Endothelial cell of umbilical vein (primary cell): ENCODE measurements around the gene SLC9A9. TPM values are rescaled to one million over a fixed set of nuclear protein-coding genes. Genes with fewer than 3 reads are reported as not detected.

ENCODE experiments used
- BruUV-seq: library from RNA; stranded (reverse); fragments of 400-500 nt; replicated peaks from 2 replicates; lab custom pipeline; 2021; lab: Mats Ljungman, UMichigan
- CTCF ChIA-PET: fragments of 300-600, 350-600 bp; sonication (Branson Sonifier 250); formaldehyde crosslinking; loops from one replicate; lab custom pipeline; 2021; ENCODE audit warnings: antibody characterized with exemption, inconsistent platforms; lab: Charles Lee
- POLR2A ChIA-PET: fragments of 300-600, 350-600 bp; sonication (Branson Sonifier 250); formaldehyde crosslinking; loops from one replicate; lab custom pipeline; 2021; ENCODE audit warnings: antibody characterized with exemption, inconsistent platforms; lab: Charles Lee
- DNase-seq: peaks from one replicate; pipeline ENCODE4 v3.0.0-alpha.2; 2011; ENCODE audit warnings: low read depth, low spot score
- FAIRE-seq: peaks from 2 replicates; lab custom pipeline; 2011; peaks lifted over from hg19 to GRCh38; lab: Jason Lieb, UNC
- H2AFZ ChIP-seq: 2 replicates; pipeline ENCODE4 v1.6.0; 2012; ENCODE audit warnings: low read depth, low read length, control low read depth, inconsistent platforms
- H3K27ac ChIP-seq: 2 replicates; pipeline ENCODE4 v1.5.1; 2011; ENCODE audit warnings: low read depth, mild to moderate bottlenecking, control low read depth, low read length, moderate library complexity; ENCODE audit not compliant: insufficient read depth
- H3K27me3 ChIP-seq, 2 experiments: 2 replicates each; pipeline versions ENCODE4 v1.6.0 to v1.6.1; 2011; ENCODE audit warnings: low read length in 2 of 2, mixed read lengths in 1 of 2; ENCODE audit not compliant: control insufficient read depth in 2 of 2, insufficient read depth in 2 of 2
- H3K36me3 ChIP-seq, 2 experiments: 2 replicates in 1 of 2; 3 replicates in 1 of 2; pipeline ENCODE4 v1.5.1; 2011; ENCODE audit warnings: low read length in 2 of 2, mild to moderate bottlenecking in 1 of 2, moderate library complexity in 1 of 2; ENCODE audit not compliant: control insufficient read depth in 2 of 2, insufficient read depth in 2 of 2; ENCODE audit errors: extremely low read depth in 1 of 2
- H3K4me1 ChIP-seq: 3 replicates; pipeline ENCODE4 v1.5.1; 2011; ENCODE audit warnings: mild to moderate bottlenecking, low read length; ENCODE audit not compliant: control insufficient read depth, insufficient read depth; ENCODE audit errors: extremely low read depth
- H3K4me2 ChIP-seq: 2 replicates; pipeline ENCODE4 v1.6.1; 2011; ENCODE audit warnings: low read length, control low read depth, mixed read lengths; ENCODE audit not compliant: insufficient read depth
- H3K4me3 ChIP-seq, 3 experiments: fragments of 200-600 bp in 1 of 3; sonication (generic), shearing (Covaris generic) in 1 of 3; replicated peaks in 1 of 3; 2 replicates each; pipeline ENCODE4 v1.5.1; 2011 to 2016; ENCODE audit warnings: control low read depth in 3 of 3, low read length in 3 of 3, mild to moderate bottlenecking in 2 of 3, inconsistent platforms in 1 of 3, low read depth in 1 of 3, moderate library complexity in 1 of 3; ENCODE audit not compliant: insufficient read depth in 1 of 3
- H3K79me2 ChIP-seq: 2 replicates; pipeline ENCODE4 v1.6.0; 2012; ENCODE audit warnings: low read length, inconsistent platforms; ENCODE audit not compliant: control insufficient read depth, insufficient read depth
- H3K9ac ChIP-seq: replicated peaks from 2 replicates; pipeline ENCODE3; 2011; ENCODE audit warnings: low read length, control low read depth; ENCODE audit not compliant: insufficient read depth; ENCODE audit errors: extremely low read depth
- H3K9me1 ChIP-seq: replicated peaks from 3 replicates; pipeline ENCODE4 v1.6.0; 2011; ENCODE audit warnings: mild to moderate bottlenecking, low read length; ENCODE audit not compliant: control insufficient read depth, insufficient read depth; ENCODE audit errors: extremely low read depth
- H3K9me3 ChIP-seq: replicated peaks from 2 replicates; pipeline ENCODE4 v1.5.1; 2012; ENCODE audit warnings: low read length, inconsistent platforms; ENCODE audit not compliant: control insufficient read depth, insufficient read depth
- H4K20me1 ChIP-seq: replicated peaks from 2 replicates; pipeline ENCODE3; 2011; ENCODE audit warnings: mild to moderate bottlenecking, low read length; ENCODE audit not compliant: control insufficient read depth, insufficient read depth; ENCODE audit errors: extremely low read depth
- EZH2 ChIP-seq: IDR thresholded peaks from 2 replicates; pipeline ENCODE4 v1.6.1; 2012; ENCODE audit warnings: borderline replicate concordance, low read depth, mild to moderate bottlenecking, moderate library complexity, low read length, inconsistent platforms; ENCODE audit not compliant: severe bottlenecking
- FOS ChIP-seq: IDR thresholded peaks from 2 replicates; pipeline ENCODE4 v1.6.1; 2011; ENCODE audit warnings: mild to moderate bottlenecking, low read length, moderate library complexity, borderline replicate concordance; ENCODE audit not compliant: insufficient read depth
- GATA2 ChIP-seq: IDR thresholded peaks from 2 replicates; pipeline ENCODE4 v1.7.0; 2011; ENCODE audit warnings: low read depth, mild to moderate bottlenecking, moderate library complexity, mixed read lengths, low read length; ENCODE audit not compliant: insufficient read length, insufficient read depth
- JUN ChIP-seq: IDR thresholded peaks from 2 replicates; pipeline ENCODE4 v1.6.1; 2011; ENCODE audit warnings: borderline replicate concordance, low read depth; ENCODE audit not compliant: insufficient read length, insufficient read depth
- MYC ChIP-seq: IDR thresholded peaks from one replicate; pipeline ENCODE4 v1.6.1; 2011; ENCODE audit warnings: mild to moderate bottlenecking, low read depth, low read length
- POLR2A ChIP-seq: IDR thresholded peaks from 2 replicates; pipeline ENCODE4 v1.6.1; 2012; ENCODE audit warnings: low read depth, mild to moderate bottlenecking, control low read depth, low read length
- POLR2AphosphoS5 ChIP-seq: IDR thresholded peaks from 2 replicates; pipeline ENCODE4 v1.6.1; 2012; ENCODE audit warnings: low read depth, mild to moderate bottlenecking, control low read depth, low read length, moderate library complexity; ENCODE audit not compliant: insufficient read depth
- dilution Hi-C: fragments of 300-500 bp; cut with MboI; formaldehyde crosslinking; loops from one replicate; pipeline ENCODE4 v1.15.0; 2019; ENCODE audit warnings: low sequenced_read_pairs; ENCODE audit not compliant: extremely low pct_ligation_motif_present
- intact Hi-C: fragments of 100-400 bp; cut with micrococcal nuclease; formaldehyde crosslinking; loops from one replicate; pipeline ENCODE4 v1.10.0; 2022
- polyA plus RNA-seq, 4 experiments: library from polyadenylated mRNA; depleted of rRNA in 3 of 4; stranded (reverse) in 3 of 4; unstranded in 1 of 4; fragments of >200 nt; gene quantifications; 2 replicates each; pipeline versions ENCODE4 v1.2.1 to v1.2.3, GENCODE V29; 2011 to 2012; ENCODE audit warnings: missing spikeins in 1 of 4
- total RNA-seq: library from RNA; stranded (reverse); gene quantifications from 2 replicates; pipeline ENCODE4 v1.2.3, GENCODE V29; 2021
- TF ChIP-seq, protein P1 (sequence below), 2 donors: IDR thresholded peaks; 1 replicate in 1 of 2; 2 replicates in 1 of 2; pipeline ENCODE4 v1.5.1; 2011; ENCODE audit warnings: low read length in 2 of 2, mild to moderate bottlenecking in 2 of 2, moderate library complexity in 2 of 2, control low read depth in 1 of 2, inconsistent platforms in 1 of 2, low read depth in 1 of 2; ENCODE audit not compliant: insufficient read depth in 1 of 2; ENCODE audit errors: extremely low read depth in 1 of 2
- TF ChIP-seq, protein P2 (sequence below): IDR thresholded peaks from 2 replicates; pipeline ENCODE4 v1.6.1; 2011; ENCODE audit not compliant: insufficient read depth, insufficient read length

Gene SLC9A9
- total and polyA plus RNA-seq, 2 donors (not counting 3 experiments of a cell fraction or from before 2014, with no cell fraction given), result 1.5 to 1.8 TPM

DNA sequence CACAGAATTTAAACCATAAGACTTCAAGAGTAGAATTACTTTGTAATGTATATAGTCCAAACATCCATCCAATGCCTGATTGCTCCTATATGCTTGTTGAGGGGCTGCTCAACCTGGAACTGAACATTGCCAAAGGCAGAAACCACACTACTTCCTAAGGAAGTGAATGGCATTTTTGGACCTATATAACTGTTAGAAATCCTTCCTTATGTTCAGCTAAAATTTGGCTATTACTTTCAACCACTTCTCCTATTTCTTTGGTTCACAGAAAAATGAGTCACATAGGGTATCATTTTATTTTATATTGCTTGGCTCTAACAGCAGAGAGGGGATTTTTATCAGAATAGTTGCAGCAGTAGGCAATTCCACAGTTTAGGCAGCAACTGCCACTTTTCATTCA, 342.1 kb downstream of the SLC9A9 start:
- CTCF ChIA-PET, result no interaction called here
- no peaks in the 10 kb centered on the region for H3K9me3 ChIP-seq
- H3K9me1 ChIP-seq, result no peaks in the 10 kb centered on the region
- H3K4me1 ChIP-seq, result no peaks in the 10 kb centered on the region
- H3K4me3 ChIP-seq, result no peak overlapping the region
- no peaks in the 10 kb centered on the region for H3K79me2 ChIP-seq
- H3K36me3 ChIP-seq, result no peaks in the 10 kb centered on the region
- no peak for DNase-seq
- H3K27me3 ChIP-seq, result no peaks in the 10 kb centered on the region
- no peak for FAIRE-seq
- TF ChIP-seq, protein P1, sequence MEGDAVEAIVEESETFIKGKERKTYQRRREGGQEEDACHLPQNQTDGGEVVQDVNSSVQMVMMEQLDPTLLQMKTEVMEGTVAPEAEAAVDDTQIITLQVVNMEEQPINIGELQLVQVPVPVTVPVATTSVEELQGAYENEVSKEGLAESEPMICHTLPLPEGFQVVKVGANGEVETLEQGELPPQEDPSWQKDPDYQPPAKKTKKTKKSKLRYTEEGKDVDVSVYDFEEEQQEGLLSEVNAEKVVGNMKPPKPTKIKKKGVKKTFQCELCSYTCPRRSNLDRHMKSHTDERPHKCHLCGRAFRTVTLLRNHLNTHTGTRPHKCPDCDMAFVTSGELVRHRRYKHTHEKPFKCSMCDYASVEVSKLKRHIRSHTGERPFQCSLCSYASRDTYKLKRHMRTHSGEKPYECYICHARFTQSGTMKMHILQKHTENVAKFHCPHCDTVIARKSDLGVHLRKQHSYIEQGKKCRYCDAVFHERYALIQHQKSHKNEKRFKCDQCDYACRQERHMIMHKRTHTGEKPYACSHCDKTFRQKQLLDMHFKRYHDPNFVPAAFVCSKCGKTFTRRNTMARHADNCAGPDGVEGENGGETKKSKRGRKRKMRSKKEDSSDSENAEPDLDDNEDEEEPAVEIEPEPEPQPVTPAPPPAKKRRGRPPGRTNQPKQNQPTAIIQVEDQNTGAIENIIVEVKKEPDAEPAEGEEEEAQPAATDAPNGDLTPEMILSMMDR (IDR thresholded peaks at IDR 0.05; ENCODE audit: extremely low read depth in 1 of 2, insufficient read depth in 1 of 2, low read depth in 1 of 2, low read length in 2 of 2), result no peak
- no peak for TF ChIP-seq EZH2
- no peak for TF ChIP-seq JUN
- no peak for TF ChIP-seq GATA2
- TF ChIP-seq POLR2A, result no peak
- TF ChIP-seq, protein P2, sequence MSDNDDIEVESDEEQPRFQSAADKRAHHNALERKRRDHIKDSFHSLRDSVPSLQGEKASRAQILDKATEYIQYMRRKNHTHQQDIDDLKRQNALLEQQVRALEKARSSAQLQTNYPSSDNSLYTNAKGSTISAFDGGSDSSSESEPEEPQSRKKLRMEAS, result no peak
- no peak for TF ChIP-seq MYC
- TF ChIP-seq POLR2AphosphoS5, result no peak
- TF ChIP-seq FOS, result no peak
- no peak overlapping the region for H3K9ac ChIP-seq
- H4K20me1 ChIP-seq, result no peaks in the 10 kb centered on the region
- dilution Hi-C loops, result no loop called here
- BruUV-seq, result no TSS peak
- intact Hi-C loops, result no loop called here
- H3K27ac ChIP-seq, result no peak overlapping the region
- POLR2A ChIA-PET, result no interaction called here
- no peak overlapping the region for H3K4me2 ChIP-seq
- H2AFZ ChIP-seq, result no peak overlapping the region
